Midbrain (tissue), 1 donor: Measurements from ENCODE around the gene ACTL6B.
"Not testable (repeated sequence)": the region's sequence is repeated elsewhere in the genome, so short reads cannot be mapped to it uniquely, and the experiment has no call there.

Experiments
- DNase-seq: peaks from one replicate; lab custom pipeline; 2025; lab: John Stamatoyannopoulos, UW

The ACTL6B gene

DNA sequence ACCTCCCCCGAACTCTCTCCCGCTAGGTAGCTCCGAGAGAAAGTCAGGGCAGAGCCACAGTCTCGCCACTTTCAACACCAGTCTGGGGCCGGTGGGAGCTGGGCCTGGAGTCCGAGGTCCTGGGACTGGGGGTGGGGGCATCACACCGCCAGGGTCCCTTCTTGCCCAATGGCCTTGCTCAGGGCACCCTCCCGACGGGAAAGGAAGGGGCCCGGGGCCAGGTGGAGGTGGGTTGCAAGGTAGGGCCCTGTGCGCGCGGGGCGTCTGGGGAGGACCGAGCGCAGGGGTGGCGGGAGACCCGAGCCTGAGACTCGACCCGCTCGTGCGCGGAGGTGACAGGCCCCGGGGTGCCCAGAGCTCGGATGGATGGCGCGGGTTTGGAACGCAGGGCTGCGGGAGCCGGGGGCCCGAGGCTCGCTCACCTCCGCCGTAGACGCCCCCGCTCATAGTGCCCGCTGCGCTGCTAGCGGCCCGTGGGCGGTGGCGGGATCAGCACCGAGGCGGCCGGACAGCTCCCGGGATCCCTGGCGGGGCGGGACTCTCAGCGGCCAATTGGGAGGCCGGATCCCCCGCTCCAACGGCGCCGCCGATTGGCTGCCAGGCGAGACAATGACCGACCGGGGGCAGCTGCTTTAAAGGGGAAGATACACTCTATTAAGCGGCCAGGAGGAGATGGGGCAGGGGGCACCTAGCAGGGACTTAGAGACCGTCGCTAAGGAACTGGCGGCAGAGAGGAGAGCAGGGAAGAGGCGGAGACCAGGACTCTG lies at the start of gene ACTL6B:
Gene ACTL6B, minus strand, starts transcription at position 541 of the 767 bp plus-strand sequence. Its CDS starts 94 bp downstream, at position 447.
- peak; percentile 62 for DNase-seq

DNA sequence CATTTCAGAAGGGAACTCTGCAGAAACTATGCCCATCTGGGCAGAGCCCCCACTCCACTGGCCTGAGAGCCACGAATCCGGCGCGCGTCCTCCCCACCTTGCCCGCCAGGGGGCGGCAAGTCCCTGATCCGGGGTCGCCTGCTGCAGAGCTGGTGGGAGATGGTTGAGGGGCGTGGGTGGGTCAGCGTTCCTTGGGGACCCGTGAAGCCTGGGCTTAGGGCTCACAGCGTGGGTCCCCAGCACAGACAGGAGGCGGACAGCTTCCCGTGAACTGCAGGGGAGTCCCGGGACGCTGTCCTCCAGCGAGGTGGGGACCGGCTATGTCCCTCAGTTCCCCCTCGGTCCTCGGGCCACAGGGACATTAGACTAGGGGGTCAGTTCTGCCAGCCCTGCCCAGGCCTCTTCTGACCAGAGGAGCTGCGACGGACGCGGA lies 49.1 kb upstream of the ACTL6B start:
- DNase-seq = peak; percentile 65

DNA sequence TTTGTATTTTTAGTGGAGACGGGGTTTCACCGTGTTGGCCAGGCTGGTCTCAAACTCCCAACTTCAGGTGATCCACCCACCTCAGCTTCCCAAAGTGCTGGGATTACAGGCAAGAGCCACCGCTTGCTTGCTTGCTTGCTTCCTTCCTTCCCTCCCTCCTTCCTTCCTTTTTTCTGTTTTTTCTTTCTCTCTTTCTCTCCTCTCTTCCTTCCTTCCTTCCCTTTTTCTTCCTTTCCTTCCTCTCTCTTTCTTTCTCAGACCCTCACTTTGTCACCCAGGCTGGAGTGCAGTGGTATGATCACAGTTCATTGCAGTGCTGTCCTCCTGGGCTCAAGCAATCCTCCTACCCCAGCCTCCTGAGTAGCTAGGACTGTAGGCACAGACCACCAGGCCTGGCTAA lies 44.8 kb upstream of the ACTL6B start:
- not testable (repeated sequence) for DNase-seq

DNA sequence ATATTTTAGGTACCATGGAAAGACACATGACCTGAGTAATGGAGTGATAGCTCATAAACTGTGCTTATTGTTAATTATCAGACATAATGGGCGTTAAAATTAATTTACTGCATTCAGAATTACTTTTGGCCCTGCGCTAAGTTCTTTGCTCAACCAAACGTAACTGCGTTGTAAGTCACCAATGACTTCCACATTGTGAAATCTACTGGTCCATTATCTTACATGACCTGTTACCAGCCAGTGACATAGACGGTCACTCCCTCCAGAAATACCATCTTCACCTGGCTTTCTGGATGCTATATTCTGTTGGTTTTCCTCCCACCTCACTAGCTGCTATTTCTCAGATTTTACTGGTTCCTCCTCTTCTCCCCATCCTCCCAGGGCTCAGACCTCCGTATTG lies 42.8 kb upstream of the ACTL6B start:
- no peak for DNase-seq

DNA sequence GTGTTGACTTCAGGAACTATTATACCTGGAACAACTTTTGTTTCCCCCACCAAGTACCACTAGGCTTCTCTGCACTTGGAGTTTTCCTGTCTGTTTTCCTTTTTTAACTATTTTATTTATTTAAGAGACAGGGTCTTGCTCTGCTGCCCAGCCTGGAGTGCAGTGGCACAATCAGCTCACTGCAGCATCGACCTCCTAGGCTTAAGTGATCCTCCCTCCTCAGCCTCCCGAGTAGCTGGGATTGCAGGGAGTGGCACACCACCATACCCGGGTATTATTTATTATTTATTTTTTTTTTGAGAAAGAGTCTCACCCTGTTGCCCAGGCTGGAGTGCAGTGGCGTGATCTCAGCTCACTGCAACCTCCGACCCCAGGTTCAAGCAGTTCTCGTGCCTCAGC lies 39.9 kb upstream of the ACTL6B start:
- DNase-seq = no peak

DNA sequence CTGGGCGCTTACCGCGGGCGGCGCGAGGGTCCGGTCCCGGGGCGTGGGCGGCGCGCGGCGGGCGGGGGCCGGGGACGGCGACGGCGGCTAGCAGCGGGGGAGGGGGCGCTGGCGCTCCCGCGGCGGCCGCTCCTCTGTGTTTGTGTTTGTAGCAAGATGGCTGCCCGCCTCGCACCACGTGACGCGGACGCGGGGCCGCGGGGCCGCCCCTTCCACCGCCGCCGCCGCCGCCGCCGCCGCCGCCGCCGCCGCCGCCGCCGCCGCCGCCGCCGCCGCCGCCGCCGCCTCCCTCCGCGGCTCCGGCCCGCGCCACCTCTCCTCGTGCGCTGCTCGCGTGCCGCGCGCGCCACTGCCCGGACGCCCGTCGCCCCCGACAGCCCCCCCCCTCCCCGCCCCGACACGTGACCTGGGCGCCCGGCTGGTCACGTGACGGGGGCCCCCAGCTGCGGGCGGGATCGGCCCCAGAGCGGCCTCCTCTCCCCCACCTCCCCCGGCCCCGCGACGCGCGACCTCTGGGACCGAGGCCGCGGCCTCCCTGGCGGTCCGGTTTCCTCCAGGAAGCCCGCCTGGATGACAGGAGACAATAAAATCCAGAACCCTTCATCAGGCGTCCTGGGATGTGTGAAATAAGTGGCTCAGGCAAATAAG lies 38.0 kb upstream of the ACTL6B start, which contains the start of gene GIGYF1:
Gene GIGYF1, minus strand, starts transcription at position 153 of the 648 bp plus-strand sequence. CDS start 6,012 bp downstream, outside the sequence.
- peak; percentile 65 for DNase-seq

DNA sequence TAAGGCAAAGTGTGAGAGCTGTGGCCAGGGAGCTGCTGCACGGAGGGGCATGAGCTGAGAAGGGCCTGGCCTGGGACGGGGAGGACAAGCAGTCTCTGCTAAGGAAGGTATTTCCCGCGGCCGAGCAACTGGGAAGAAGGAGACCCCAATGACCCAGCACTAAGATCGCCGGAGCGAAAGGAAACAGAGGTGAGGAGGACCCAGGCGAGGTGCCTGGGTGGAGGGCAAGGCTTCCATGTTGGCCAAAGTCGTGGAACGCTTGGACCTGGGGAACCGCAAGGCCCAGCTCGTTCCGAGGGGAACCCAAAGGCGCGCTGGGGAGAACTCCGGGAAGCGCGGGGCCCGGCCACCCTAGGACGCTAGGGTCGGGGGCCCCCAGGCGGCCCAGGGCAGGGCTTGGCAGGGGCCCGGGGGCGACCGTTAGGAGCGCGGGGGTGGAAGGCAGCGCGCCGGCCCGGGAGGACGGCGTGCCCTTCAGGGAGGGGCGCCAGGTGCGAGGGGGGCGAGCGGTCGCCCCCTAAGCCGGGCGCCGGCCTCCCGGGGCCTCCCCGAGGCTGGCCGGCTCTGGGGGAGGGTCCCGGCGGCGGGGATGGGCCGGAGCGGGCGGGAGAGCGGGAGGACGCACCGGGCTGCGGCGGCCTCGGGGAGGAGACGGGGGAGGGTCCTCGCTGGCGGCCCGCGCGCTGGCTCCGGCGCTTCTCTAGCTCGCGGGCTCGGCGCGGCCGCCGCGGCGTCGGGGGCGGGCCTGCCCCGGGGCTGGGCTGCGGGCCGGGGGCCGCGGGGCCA lies 37.3 kb upstream of the ACTL6B start:
- no peak for DNase-seq

DNA sequence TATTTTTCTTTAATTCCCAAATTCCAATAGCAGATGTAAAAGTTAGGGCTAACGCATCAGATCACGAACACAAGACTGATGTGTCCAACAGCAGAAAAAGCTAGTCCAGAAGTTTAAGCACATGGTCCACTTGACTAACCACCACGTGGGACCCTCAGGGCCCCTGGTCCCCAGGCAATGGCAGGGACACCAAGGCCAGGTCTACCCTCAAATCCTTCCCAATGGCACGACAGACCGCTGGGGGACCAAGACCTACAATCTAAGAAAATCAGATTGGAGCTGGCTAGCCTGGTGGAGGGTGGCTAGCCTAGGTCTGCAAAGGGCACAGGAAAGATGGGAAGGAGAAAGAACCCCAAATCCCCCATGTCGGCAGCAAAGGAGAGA lies 36.3 kb upstream of the ACTL6B start:
- no peak for DNase-seq

DNA sequence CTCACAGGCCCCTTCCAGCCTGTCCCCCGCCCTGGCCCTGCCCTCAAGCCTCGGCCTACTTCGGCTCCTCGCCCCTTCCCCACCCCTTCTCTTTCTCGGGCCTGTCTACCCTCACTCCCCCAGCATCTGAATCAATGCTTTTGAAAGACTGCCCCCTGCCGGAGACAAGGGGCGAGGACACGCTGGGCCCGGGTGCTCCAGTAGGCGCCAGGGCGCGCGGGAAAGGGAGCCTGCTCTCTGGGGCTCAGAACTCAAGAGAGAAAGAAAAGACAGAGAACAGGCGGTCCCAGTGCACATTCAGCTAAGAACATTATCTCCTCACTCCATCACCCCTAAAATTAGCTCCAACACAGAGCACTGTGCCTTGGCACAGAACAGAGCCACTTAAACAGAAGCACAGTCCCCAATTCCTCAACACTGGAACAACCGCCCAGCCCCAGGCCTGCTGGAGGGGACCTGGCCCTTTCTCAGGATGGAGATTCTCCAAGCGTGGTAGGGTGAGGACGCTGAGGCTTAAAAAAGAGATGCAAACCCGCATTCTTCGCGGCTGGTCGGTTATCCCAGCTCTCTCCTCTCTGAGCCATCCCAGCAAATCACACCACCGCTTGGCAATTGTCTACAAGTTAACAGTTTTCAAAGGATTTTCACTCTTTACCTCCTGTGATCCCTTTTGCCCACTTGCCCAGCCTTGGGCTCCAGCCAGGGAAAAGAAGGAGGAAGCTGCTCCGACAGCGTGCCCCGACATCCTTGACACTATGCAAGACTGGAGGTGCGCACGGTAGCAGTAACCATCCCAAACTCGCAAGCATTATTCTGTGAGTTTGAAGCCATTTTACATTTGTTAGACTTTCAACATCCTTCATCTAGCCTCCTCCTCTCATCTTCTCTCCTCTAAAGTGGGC lies 35.7 kb upstream of the ACTL6B start:
- peak; percentile 84 for DNase-seq

DNA sequence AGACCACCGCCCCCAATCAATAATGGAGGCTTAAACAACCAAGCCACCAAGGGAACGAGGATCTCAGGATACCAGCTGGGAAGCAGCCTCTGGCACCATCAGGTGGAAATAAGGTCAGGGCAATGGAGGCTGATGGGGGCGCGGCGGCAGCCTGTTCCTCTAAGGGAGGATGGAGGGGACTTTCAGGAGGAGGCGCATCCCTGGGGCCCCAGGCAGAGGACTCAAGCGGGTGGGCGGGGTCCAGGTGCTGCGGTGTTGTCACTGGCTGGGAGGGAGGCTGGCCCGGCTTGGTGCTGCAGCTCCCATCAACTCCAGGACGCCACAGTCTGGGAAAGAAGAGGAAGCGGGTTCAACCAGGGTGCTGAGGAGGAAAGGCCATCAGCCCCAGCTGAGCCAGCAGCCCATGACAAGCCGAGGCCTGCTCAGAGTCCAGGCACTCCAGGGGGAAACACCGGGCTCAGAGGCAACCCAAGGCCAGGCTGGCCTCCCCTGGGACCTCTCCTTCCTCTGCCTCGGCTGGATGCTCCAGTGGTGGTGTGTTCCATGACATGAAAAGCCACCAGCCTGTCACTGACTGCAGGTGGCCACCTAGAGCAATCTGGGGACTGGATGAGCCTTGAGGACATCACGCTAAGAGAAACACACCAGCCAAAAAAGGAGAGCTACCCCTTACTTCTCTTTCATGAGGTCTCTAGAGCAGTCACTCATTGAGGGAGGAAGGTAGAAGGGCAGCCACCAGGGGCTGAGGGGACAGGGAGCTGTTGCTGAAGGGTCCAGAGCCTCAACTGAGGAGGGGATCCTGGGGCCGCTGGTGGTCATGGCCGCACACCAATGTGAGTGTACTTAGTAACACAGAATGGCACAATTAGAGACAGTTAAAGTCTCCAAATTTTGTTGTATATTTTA lies 33.2 kb upstream of the ACTL6B start:
- DNase-seq = no peak

DNA sequence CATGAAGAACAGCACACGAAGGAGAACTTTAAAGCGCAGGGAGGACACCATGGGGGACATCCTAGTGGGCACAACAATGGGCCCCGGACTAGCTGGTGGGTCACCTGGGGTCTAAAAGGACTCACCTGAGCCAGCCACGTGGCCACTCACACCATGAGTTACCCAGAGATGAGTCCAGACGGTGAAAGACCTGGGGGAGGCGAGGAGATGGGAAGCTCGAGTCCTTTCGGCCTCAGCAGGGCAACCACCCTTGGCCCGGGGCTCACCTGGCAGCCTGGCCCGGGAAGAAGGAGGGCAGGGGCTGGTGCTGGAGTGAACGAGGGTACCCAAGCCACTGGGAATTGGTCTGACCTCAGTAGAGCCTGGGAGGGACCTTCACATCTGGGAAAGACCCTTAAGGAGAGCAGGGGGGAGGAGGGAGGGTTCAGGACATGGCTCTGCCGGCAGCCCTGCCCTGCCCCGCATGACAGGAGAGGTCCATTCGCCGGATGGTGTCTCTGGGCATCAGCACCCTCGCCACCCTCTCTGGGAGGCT lies 32.1 kb upstream of the ACTL6B start:
- DNase-seq = no peak

DNA sequence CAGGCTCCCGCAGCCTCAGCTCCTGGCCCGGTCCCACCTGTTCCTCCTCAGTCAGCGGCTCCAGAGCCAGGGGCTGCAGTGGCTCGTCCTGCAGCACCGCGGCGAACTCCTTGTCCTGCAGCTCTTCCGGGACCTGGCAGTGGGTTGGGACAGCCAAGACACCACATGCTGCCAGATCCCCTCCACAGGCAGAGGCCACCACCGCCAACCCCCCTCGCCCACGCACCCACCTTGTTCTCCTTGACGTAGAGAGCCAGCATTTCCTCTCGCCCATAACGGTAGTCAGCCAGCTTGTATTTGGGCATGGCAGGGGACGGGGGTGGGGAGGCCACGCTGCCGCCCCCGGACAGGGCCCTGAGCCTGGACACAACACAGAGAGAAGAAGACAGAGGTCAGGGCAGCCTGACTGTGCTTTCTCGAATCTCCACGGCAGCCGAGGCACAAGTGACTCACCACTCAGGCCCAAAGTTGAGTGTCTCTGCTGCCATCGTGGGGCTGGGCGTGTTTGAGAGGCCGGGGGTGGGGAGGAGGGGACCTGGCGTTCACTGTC lies 31.6 kb upstream of the ACTL6B start:
- DNase-seq = no peak

DNA sequence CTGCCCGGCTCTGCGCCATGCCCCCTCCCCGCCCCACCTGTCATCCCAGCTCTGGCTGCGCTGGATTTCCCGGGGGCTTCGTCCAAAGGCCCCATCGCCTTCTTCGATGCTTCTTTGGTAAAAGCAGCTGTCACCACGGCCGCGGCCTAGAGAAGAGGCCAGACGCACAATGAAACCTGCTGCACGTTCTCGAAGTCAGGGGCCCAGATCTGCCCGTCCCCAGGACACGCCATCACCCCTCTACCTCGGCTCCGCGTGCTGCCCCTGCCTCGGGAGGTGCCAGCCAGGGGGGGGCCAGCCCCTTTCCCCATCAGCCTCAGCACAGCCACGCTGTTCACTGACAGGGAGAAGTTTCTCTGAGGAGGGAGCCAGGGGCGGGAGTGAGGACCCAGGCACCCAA lies 31.0 kb upstream of the ACTL6B start:
- no peak for DNase-seq

DNA sequence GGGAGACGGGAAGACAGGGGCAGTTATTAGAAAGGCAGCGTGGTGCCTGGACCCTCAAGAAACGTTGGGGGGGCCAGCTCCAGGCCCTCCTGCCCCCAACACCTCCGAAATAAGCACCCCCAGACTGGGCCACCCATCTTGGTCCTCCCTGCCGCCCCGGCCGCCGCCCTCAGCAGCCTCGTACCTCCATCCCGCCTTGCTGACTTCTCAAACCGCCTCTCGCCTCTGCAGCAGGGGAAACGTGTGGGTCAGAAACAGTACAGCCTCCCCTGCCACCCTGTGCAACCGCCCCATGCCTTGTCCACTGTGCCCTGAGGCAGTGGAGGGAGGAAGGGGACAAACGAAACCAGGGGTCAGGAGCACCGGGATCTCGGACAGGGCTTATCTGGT lies 30.6 kb upstream of the ACTL6B start:
- DNase-seq = no peak

DNA sequence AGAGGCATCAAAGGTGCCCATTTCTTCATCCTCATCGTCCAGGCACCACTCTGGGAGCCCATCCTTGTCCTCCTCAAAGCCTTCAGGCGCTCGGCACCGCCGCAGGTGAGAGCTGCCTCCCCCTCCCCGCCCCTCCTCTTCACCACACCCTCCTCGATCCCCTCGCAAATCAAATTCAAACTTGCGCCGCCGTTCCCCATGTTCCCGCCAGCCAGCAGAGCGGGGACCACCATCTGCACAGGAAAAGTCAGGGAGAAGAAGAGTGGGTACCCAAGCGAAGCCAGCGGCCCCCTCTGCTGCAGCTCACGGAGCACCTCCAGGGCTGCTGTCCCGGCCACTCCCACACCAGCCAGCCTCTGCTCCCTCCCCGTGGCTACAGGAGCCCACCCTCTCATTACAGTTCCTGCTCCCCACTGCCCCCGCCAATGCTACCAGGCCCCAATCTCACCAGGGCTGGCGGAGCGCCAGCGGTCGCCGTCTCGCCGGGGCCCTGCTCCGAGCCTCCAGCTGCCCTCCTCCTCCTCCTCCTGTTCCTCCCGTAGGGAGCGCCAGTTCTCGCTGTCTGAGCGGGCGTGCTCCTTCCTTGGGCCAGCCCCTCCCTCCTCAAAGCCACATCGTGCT lies 30.1 kb upstream of the ACTL6B start:
- DNase-seq = no peak

DNA sequence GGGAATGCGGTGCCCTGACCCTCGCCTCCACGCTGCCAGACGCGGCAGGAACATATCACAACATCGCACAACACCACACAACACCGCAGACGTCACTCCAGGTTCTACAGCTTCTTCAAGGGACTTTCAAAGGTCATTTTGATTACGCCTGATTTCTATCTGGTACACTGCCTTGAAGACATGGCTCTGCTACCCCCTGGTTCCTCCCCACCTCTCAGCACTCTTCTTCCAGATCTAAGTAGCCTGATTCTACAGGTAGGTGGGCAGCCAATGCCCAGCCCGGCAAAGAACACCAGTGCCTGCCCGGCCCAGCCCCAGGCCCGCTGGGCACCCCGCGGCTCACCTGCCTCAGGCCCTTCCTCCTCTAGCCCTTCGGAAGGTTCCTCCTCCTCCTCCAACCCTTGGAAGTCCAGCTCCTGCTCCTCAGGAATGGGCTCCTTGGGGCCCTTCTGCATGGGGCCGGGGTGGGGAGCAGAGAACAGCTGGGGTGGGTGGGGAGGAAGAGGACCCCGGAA lies 29.4 kb upstream of the ACTL6B start:
- DNase-seq = no peak

DNA sequence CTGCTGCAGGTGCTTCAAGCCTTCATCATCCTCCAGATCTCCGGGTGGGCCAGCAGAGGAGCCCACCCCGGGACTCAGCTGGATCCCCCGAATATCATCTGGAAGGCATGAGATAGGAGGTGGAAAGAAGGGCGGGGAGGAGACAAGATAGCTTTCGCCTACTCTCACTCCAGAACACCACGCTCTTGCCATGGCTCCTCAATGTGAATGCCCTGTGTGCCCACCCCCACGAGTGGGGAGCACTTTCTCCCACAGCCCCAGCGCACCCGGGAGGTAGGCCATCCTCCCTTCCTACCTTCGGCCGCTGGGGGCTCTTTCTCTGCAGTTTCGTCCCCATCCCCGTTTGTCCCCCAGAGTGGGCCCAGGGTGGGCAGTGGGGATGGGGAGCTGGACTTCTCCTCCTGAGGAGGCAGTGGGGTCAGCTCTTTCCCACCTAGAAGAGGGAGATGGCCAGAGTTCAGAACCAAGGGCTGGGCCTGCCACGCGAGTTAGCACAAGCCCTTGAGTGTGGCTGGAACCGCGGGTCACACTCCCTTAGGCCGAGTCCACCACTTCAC lies 28.9 kb upstream of the ACTL6B start:
- DNase-seq = no peak

DNA sequence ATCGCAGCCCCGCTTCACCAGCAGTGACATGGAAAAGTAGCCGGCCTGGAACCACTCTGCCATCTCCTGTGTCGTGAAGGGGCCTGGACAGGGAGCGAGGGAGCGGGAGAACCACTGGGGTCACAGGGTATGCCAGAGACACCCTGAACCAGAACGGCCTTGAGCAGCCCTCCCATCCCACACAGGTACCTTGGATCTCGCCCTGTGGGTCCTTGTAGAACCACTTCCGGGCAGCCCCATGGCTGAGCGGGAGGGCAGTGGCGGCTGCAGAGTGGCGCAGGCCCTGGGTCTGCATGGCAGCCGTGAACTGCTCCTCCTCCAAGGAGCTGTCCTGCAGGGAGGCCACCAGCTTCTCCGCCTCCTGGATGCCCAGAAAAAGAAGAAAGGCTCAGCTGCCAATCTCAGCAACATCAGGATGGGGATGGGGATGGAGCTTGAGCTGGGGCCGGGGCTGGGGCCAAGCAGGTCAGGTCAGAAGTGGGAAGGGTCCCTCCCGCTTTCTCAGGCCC lies 28.3 kb upstream of the ACTL6B start:
- DNase-seq = no peak
